OCI-LY1 (cell line): ENCODE measurements around the gene AGAP3.

Experiments used
- CTCF ChIP-seq: fragments of 200-600 bp; sonication (generic), shearing (Covaris generic); IDR thresholded peaks from 2 replicates; pipeline ENCODE4 v1.5.1; 2017; ENCODE audit warnings: mild to moderate bottlenecking, antibody characterized with exemption, low read length, moderate library complexity, mixed read lengths
- EZH2 ChIP-seq: fragments of 200-600 bp; sonication (generic), shearing (Covaris generic); IDR thresholded peaks from 2 replicates; pipeline ENCODE4 v1.8.0; 2017; ENCODE audit warnings: borderline replicate concordance, mixed run types, mild to moderate bottlenecking, antibody characterized with exemption, low read length, moderate library complexity, mixed read lengths

GRCh38 chr7:151157645-151158329 lies 71.5 kb downstream of the AGAP3 start:
- TF ChIP-seq CTCF (no peak), EZH2 (no peak)
